Kidney tubule cell (primary cell): ENCODE measurements around the gene ACLY.

Experiments used
- DNase-seq: peaks from one replicate; pipeline ENCODE4 v3.0.0-alpha.2; 2018; ENCODE audit warnings: low spot score

The ACLY gene

GRCh38 chr17:41918314-41919164, at the start of gene ACLY:
ACLY (minus strand) TSS chr17:41918951; CDS start chr17:41913873, 5,078 bp downstream.
- peak; percentile 98 for DNase-seq

- no peak for DNase-seq
These were observed 49.3 kb upstream of the ACLY start for GRCh38 chr17:41967921-41968578.

- peak; percentile 34 for DNase-seq
These were observed 48.6 kb upstream of the ACLY start for GRCh38 chr17:41967141-41967920.

DNA sequence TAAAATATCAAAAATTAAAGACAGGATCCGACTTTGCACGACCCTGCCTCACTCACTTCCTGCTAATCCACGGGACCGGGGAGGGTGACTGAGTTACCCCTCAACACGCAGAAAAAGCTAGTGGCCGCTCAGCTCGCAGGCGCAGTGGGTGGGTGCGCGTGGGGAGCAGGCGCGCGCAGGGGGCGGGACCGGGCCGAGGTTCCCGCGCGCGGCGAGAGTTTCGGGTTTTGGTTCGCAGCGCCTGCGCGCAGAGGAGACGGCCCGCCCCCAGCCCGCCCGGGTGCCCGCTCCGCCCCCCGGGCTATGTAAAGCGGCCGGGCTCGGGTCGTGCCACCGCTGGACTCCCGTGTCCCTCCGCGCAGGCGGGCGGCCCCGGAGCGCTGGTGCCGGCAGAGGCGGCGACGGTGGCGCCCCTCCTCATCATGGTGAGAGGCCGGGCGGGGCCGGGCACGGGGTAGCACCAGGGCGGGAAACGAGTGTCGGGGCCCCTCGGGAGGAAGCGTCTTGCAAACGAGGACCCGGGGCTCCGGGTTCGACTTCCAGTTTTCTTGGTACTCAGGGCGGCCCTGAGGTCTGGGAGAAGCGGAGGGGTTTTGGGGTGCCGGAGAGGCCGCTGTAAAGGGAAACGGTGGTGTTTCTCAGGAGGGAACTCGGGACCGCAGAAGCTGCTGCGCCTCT, 47.9 kb upstream of the ACLY start, which contains the start of gene CNP:
CNP (plus strand) TSS at position 333 of the 678 bp plus-strand sequence; CDS start at position 423, 90 bp downstream.
- peak; percentile 90 for DNase-seq

GRCh38 chr17:41965694-41966462, 47.1 kb upstream of the ACLY start:
- peak; percentile 91 for DNase-seq

- DNase-seq = peak; percentile 57
These were observed 44.1 kb upstream of the ACLY start for GRCh38 chr17:41962768-41963434.

DNA sequence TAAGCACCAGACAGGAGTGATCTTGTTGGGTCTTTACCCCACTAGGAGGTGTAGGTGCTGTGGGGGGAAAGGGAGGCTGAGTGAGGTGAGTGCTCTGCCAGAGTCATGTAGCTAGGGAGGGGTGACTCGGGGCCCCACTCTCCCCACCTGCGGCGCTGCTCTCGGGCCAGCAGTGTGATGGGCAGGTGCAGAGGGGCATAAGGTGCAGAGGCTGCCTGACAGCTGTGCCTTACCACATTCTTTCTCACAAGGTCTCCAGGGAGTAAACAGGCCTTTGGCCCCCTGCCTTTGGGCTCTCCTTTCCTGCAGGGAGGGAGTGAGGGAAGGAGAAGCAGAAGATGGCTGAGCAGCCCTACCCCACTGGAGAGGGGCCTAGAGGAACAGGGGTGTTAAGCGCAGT, 43.4 kb upstream of the ACLY start:
- DNase-seq = no peak

- DNase-seq = peak; percentile 70
These were observed 40.8 kb upstream of the ACLY start for GRCh38 chr17:41959336-41960095.

DNA sequence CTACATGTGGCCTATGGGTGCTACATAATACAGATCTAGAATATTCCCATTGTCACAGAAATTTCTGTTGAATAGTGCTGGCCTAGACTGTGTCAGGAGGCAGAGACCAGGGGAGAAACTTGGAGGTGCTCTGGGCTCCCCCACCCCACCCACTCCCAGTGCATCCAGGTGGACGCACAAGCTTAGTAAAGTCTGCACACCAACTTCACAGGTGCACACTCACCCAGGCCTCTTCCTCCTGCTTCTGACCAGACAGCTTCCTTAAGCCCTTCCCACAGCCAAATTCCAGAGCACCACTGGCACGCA, 40.2 kb upstream of the ACLY start:
- DNase-seq = peak; percentile 70

GRCh38 chr17:41957869-41958439, 39.2 kb upstream of the ACLY start:
- DNase-seq = no peak

DNA sequence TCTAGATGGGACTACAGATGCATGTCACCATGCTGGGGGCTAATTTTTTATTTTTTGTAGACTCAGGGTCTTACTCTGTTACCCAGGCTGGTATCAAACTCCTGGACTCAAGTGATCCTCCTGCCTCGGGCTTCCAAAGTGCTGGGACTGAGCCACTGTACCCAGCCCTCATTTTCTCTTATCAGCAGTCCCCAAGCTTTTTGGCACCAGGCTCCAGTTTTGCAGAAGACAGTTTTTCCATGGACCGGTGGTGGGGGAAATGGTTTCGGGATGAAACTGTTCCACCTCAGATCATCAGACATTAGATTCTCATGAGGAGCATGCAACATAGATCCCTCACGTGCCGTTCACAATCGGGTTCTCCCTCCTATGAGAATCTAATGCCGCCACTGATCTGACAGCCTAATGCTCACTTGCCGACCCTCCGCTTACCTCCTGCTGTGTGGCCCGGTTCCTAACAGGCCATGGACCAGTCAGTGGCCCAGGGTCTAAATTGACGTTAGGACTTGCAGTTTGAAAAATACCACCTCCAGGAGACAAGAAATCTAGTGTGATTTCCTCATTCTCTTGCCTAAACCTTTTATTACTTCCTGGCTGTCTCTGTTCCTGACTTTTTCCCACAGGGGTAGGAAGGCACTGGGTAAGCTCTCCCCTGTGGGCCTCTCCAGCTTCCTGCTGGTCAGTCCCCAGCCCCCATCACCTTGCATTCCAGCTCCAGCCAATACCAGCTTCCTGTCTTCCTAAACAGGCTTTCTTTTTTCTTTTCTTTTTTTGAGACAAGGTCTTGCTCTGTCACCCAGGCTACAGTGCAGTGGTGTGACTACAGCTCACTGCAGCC, 38.5 kb upstream of the ACLY start:
- DNase-seq = peak; percentile 79

- DNase-seq = no peak
These were observed 37.8 kb upstream of the ACLY start for GRCh38 chr17:41956522-41956921.

DNA sequence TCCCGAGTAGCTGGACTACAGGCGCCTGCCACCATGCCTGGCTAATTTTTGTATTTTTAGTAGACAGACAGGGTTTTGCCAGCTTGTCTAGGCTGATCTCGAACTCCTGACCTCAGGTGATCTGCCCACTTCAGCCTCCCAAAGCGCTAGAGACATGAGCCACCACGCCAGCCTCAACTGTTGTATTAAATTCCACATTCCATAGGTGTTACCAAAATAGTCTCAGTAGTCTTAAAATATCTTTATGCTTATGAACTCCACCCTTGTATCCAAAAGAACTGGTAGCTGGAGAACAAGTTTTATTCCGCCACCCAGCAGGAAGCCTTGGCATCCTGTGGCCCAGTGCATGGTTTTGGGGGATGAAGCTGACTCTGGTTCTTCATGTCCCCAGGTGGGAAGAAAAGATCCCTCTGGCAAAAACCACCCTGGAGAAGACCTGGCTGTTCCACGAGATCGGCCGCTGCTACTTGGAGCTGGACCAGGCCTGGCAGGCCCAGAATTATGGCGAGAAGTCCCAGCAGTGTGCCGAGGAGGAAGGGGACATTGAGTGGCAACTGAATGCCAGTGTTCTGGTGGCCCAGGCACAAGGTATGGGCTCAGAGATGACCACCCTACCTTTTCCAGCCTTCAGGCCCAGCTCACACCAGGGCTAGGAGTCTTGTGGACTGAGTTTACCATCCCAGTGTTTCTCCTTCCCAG, 30.2 kb upstream of the ACLY start:
- DNase-seq = no peak

GRCh38 chr17:41944943-41945342, 26.2 kb upstream of the ACLY start:
- DNase-seq = no peak

DNA sequence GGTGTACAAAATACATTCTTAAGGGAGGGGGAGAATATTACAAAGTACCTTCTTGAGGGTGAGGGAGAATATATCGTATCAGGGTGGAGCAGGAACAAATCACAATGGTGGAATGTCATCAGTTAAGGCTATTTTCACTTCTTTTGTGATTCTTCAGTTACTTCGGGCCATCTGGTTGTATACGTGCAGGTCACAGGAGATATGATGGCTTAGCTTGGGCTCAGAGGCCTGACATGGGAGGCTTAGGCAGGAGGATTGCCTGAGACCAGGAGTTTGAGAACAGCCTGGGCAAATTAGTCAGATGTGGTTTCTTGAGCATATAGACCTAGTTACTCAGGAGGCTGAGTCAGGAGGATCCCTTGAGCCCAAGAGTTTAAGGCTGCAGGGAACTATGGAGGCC, 24.7 kb upstream of the ACLY start:
- no peak for DNase-seq

GRCh38 chr17:41942626-41943373, 24.0 kb upstream of the ACLY start:
- no peak for DNase-seq

DNA sequence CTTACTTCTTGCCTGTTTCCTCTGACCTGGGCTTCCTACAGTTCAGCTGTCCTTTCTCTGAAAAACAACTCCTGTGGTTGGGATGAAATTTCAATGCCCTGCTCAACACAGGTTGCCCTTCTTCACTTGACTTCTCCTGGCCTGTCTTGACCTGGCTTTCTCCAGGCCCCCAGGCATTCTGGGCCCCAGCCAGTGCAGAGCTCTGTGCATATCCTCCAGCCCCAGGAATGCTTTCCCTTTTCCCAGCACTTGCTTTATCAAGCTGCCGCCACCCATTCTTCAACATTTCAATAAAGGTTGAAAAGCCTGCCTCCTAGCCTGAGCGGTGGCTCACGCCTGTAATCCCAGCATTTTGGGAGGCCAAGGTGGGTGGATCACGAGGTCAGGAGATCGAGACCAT, 22.4 kb upstream of the ACLY start:
- DNase-seq = no peak
